RPMI8226 (cell line): Measurements from ENCODE around the gene COX7A2L.
"Not testable (repeated sequence)": the region's sequence is repeated elsewhere in the genome, so short reads cannot be mapped to it uniquely, and the experiment has no call there.

Experiments
- DNase-seq: peaks from one replicate; pipeline ENCODE4 v3.0.0-alpha.2; 2015

The COX7A2L gene

GRCh38 chr2:42366411-42366810, 5.4 kb upstream of the COX7A2L start:
- DNase-seq = no peak

GRCh38 chr2:42364658-42365057, 3.6 kb upstream of the COX7A2L start:
- DNase-seq = no peak

GRCh38 chr2:42363413-42363812, 2.4 kb upstream of the COX7A2L start:
- no peak for DNase-seq

- DNase-seq = no peak
Measured at GRCh38 chr2:42361728-42362283, 789 bp upstream of the COX7A2L start.

- DNase-seq = no peak
Measured at GRCh38 chr2:42360493-42360889, 526 bp downstream of the COX7A2L start.

GRCh38 chr2:42359965-42360483, 993 bp downstream of the COX7A2L start:
- DNase-seq = peak; percentile 14

- DNase-seq = no peak
Measured at GRCh38 chr2:42359304-42359964, 1.6 kb downstream of the COX7A2L start.

- DNase-seq = no peak
Measured at GRCh38 chr2:42353792-42354429, 7.1 kb downstream of the COX7A2L start.

GRCh38 chr2:42351864-42352263, 9.2 kb downstream of the COX7A2L start:
- DNase-seq = no peak

GRCh38 chr2:42350434-42351063, 10.5 kb downstream of the COX7A2L start:
- DNase-seq = no peak

GRCh38 chr2:42348113-42348805, 12.8 kb downstream of the COX7A2L start:
- DNase-seq = no peak

- not testable (repeated sequence) for DNase-seq
Measured at GRCh38 chr2:42347518-42347917, 13.5 kb downstream of the COX7A2L start.

- DNase-seq = not testable (repeated sequence)
Measured at GRCh38 chr2:42346856-42347255, 14.2 kb downstream of the COX7A2L start.

GRCh38 chr2:42345986-42346385, 15.0 kb downstream of the COX7A2L start:
- DNase-seq = no peak

GRCh38 chr2:42342795-42343241, 18.2 kb downstream of the COX7A2L start:
- no peak for DNase-seq

GRCh38 chr2:42342061-42342794, 18.8 kb downstream of the COX7A2L start:
- no peak for DNase-seq

GRCh38 chr2:42340938-42341636, 19.9 kb downstream of the COX7A2L start:
- no peak for DNase-seq

GRCh38 chr2:42340045-42340937, 20.7 kb downstream of the COX7A2L start:
- DNase-seq = no peak

GRCh38 chr2:42339191-42339912, 21.7 kb downstream of the COX7A2L start:
- no peak for DNase-seq
